ENCODE results near the gene SLC2A1.

Gene SLC2A1

GRCh38 chr1:42877380-42877779 lies 81.3 kb downstream of the SLC2A1 start:
- H3K27me3 ChIP-seq (ENCODE audit: control insufficient read depth, low read length), result peaks cover 15% of the 10 kb centered on the region; the same call in 1 of the 2 replicates
- no peaks in the 10 kb centered on the region for H4K20me1 ChIP-seq (ENCODE audit: control insufficient read depth, insufficient read depth, low read depth, low read length)
- H3K36me3 ChIP-seq (ENCODE audit: control insufficient read depth, low read length), result no peaks in the 10 kb centered on the region
- no peaks in the 10 kb centered on the region for H3F3A ChIP-seq (ENCODE audit: control insufficient read depth, insufficient read depth)
- no peaks in the 10 kb centered on the region for H3K4me1 ChIP-seq (ENCODE audit: control insufficient read depth, low read length)
- no peaks in the 10 kb centered on the region for H3K9me2 ChIP-seq (replicated peaks; ENCODE audit: control insufficient read depth, low read length)
- TF ChIP-seq CTCF (IDR thresholded peaks at IDR 0.05; ENCODE audit: low read depth, low read length, poor library complexity, severe bottlenecking), result no peak
- no peak for TF ChIP-seq EZH2phosphoT487 (IDR thresholded peaks at IDR 0.05; ENCODE audit: borderline replicate concordance, low read length)
- no peak overlapping the region for H3K4me2 ChIP-seq (ENCODE audit: low read length)
- peaks cover 16% of the 10 kb centered on the region for H3K9me3 ChIP-seq (ENCODE audit: control insufficient read depth, insufficient read depth, low read length)
- no peak overlapping the region for H3K4me3 ChIP-seq (ENCODE audit: low read length)
- no peak overlapping the region for H3K27ac ChIP-seq (ENCODE audit: low read depth, low read length)
- H3K79me2 ChIP-seq (ENCODE audit: control insufficient read depth, low read length), result no peaks in the 10 kb centered on the region

- Histone ChIP-seq H3K27me3 (ENCODE audit: control insufficient read depth, low read length) (peaks cover 15% of the 10 kb centered on the region; the same call in 1 of the 2 replicates), H3K4me3 (ENCODE audit: low read length) (no peak overlapping the region)
- TF ChIP-seq EZH2phosphoT487 (IDR thresholded peaks at IDR 0.05; ENCODE audit: borderline replicate concordance, low read length) (no peak), CTCF (IDR thresholded peaks at IDR 0.05; ENCODE audit: low read depth, low read length, poor library complexity, severe bottlenecking) (no peak)
Observed at GRCh38 chr1:42876009-42876408, 82.7 kb downstream of the SLC2A1 start.

More at GRCh38 chr1:42876009-42876408, 82.7 kb downstream of the SLC2A1 start:
- H3K9me3 ChIP-seq (ENCODE audit: control insufficient read depth, insufficient read depth, low read length), result peaks cover 15% of the 10 kb centered on the region
- H3K36me3 ChIP-seq (ENCODE audit: control insufficient read depth, low read length), result no peaks in the 10 kb centered on the region
- H3K9me2 ChIP-seq (replicated peaks; ENCODE audit: control insufficient read depth, low read length), result no peaks in the 10 kb centered on the region
- no peak overlapping the region for H3K4me2 ChIP-seq (ENCODE audit: low read length)
- H3F3A ChIP-seq (ENCODE audit: control insufficient read depth, insufficient read depth), result no peaks in the 10 kb centered on the region
- H3K79me2 ChIP-seq (ENCODE audit: control insufficient read depth, low read length), result no peaks in the 10 kb centered on the region
- no peak overlapping the region for H3K27ac ChIP-seq (ENCODE audit: low read depth, low read length)
- no peaks in the 10 kb centered on the region for H3K4me1 ChIP-seq (ENCODE audit: control insufficient read depth, low read length)
- H4K20me1 ChIP-seq (ENCODE audit: control insufficient read depth, insufficient read depth, low read depth, low read length), result no peaks in the 10 kb centered on the region

Measured in DOHH2 (cell line).